H1 (cell line): Measurements from ENCODE around the gene GJB1.

Source experiments
- BACH1 ChIP-seq: IDR thresholded peaks from 2 replicates; pipeline ENCODE4 v1.6.1; 2012; ENCODE audit warnings: low read length, improper control_type of control experiment
- CTCF ChIP-seq, 3 experiments: IDR thresholded peaks; 1 replicate in 2 of 3; 2 replicates in 1 of 3; pipeline versions ENCODE4 v1.5.1 to v1.6.1; 2011; ENCODE audit warnings: low read length in 3 of 3, mild to moderate bottlenecking in 3 of 3, inconsistent platforms in 2 of 3, low read depth in 1 of 3, moderate library complexity in 1 of 3; ENCODE audit not compliant: insufficient read depth in 1 of 3; ENCODE audit errors: control extremely low read depth in 1 of 3
- HDAC6 ChIP-seq: IDR thresholded peaks from one replicate; pipeline ENCODE4 v1.7.1; 2012; ENCODE audit warnings: low read depth, mild to moderate bottlenecking, inconsistent platforms, low read length, moderate library complexity
- KDM5A ChIP-seq: fragments of 200-600 bp; IDR thresholded peaks from 2 replicates; pipeline ENCODE4 v1.7.1; 2012; ENCODE audit warnings: mild to moderate bottlenecking, low read length, inconsistent platforms, mixed read lengths
- POLR2A ChIP-seq, 2 experiments: IDR thresholded peaks; 1 replicate in 1 of 2; 2 replicates in 1 of 2; pipeline ENCODE4 v1.6.1; 2011; ENCODE audit warnings: low read depth in 2 of 2, low read length in 2 of 2, mild to moderate bottlenecking in 2 of 2; ENCODE audit errors: control extremely low read depth in 1 of 2
- RAD21 ChIP-seq, 2 experiments: IDR thresholded peaks in 1 of 2; conservative IDR thresholded peaks in 1 of 2; 2 replicates each; pipeline ENCODE4 v1.6.1; 2011; ENCODE audit warnings: low read depth in 2 of 2, low read length in 2 of 2, improper control_type of control experiment in 1 of 2, inconsistent platforms in 1 of 2, mild to moderate bottlenecking in 1 of 2, moderate library complexity in 1 of 2
- TAF1 ChIP-seq: IDR thresholded peaks from 2 replicates; pipeline ENCODE4 v1.6.1; 2011; ENCODE audit warnings: mild to moderate bottlenecking, low read depth, low read length
- TEAD4 ChIP-seq: IDR thresholded peaks from 2 replicates; pipeline ENCODE4 v1.6.1; 2012; ENCODE audit warnings: low read depth, low read length, inconsistent platforms, mixed read lengths
- YY1 ChIP-seq: IDR thresholded peaks from 2 replicates; pipeline ENCODE4 v1.6.1; 2011; ENCODE audit warnings: low read depth, mild to moderate bottlenecking, low read length

GRCh38 chrX:71178908-71179307, 44.1 kb upstream of the GJB1 start:
- no peak for TF ChIP-seq HDAC6
- peak; percentile 33 to 64 (median 62) for TF ChIP-seq CTCF (IDR thresholded peaks at IDR 0.05; ENCODE audit: control extremely low read depth in 1 of 3, insufficient read depth in 1 of 3, low read depth in 1 of 3, low read length in 3 of 3)
- no peak for TF ChIP-seq BACH1
- 0 out of 2 replicates have a peak, but pooled peaks have one; percentile 13 for TF ChIP-seq YY1
- peak; percentile 82 to 87 for TF ChIP-seq RAD21 (IDR thresholded peaks at IDR 0.05 in 1 of 2, conservative IDR thresholded peaks at IDR 0.05 in 1 of 2; ENCODE audit: low read depth in 2 of 2, low read length in 2 of 2)
- no peak for TF ChIP-seq POLR2A (IDR thresholded peaks at IDR 0.05; ENCODE audit: control extremely low read depth in 1 of 2, low read depth in 2 of 2, low read length in 2 of 2)
- TF ChIP-seq KDM5A: no peak
- no peak for TF ChIP-seq TAF1
- TF ChIP-seq TEAD4: no peak
